ENCODE data around the gene CEMIP.

DNA sequence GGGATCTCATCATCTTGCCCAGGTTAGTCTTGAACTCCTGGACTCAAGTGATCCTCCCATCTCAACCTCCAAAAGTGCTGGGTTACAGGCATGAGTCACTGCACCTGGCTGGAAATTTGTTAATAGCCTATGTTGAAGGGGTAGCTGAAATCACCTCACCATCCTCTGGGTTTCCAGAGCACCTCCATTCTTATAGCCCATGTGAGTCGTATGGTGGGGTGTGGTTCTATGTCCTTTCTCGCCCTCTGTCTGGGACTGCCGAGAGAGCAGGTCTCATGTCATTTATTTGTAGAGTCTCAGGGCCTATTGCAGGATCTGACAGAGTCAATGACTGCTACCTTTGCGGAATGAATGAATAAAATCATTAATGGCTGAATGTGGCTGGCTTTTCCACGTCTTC is 20.9 kb downstream of the CEMIP start:
- TF ChIP-seq, protein P1, sequence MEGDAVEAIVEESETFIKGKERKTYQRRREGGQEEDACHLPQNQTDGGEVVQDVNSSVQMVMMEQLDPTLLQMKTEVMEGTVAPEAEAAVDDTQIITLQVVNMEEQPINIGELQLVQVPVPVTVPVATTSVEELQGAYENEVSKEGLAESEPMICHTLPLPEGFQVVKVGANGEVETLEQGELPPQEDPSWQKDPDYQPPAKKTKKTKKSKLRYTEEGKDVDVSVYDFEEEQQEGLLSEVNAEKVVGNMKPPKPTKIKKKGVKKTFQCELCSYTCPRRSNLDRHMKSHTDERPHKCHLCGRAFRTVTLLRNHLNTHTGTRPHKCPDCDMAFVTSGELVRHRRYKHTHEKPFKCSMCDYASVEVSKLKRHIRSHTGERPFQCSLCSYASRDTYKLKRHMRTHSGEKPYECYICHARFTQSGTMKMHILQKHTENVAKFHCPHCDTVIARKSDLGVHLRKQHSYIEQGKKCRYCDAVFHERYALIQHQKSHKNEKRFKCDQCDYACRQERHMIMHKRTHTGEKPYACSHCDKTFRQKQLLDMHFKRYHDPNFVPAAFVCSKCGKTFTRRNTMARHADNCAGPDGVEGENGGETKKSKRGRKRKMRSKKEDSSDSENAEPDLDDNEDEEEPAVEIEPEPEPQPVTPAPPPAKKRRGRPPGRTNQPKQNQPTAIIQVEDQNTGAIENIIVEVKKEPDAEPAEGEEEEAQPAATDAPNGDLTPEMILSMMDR (IDR thresholded peaks at IDR 0.05 in 4 of 5, conservative IDR thresholded peaks at IDR 0.05 in 1 of 5): no peak
- no peak for TF ChIP-seq POLR2A (IDR thresholded peaks at IDR 0.05)
